Measurements from ENCODE around the gene KREMEN1. TPM values are rescaled to one million over a fixed set of nuclear protein-coding genes. Genes with fewer than 3 reads are reported as not detected.
A peak's percentile ranks its signal among the peaks of the same experiment; 100 is the strongest.

Gene KREMEN1
- total RNA-seq (2013; cell fraction: nucleolus; rRNA removed): 1.3 TPM in 2 replicates
- 0.17 and 0.27 TPM in 2 replicates for total RNA-seq (2014; rRNA removed)
- total RNA-seq (2014; rRNA removed; fragmentation: Illumina TruSeq; extraction: Trizol): 0.13 and 0.14 TPM in 2 replicates
- total RNA-seq (2021): 0.40 and 0.46 TPM in 2 replicates
- polyA plus RNA-seq (2011; ENCODE audit: low read depth): 0.21 TPM
- 1.8 and 2.5 TPM in 2 replicates for polyA plus RNA-seq (2011; rRNA removed)
- 3.0 and 3.5 TPM in 2 replicates for polyA plus RNA-seq (2011; cell fraction: cytosol; rRNA removed)
- polyA plus RNA-seq (2011; cell fraction: nucleus; rRNA removed): 1.2 and 2.0 TPM in 2 replicates
- 0.27 and 0.47 TPM in 2 replicates for polyA plus RNA-seq (2012)
- 0.05 and 0.59 TPM in 2 replicates for polyA plus RNA-seq (2014; fragmentation: Illumina TruSeq; extraction: Trizol)
- under 1 TPM; 0.10 to 0.11 TPM for polyA plus RNA-seq (2014; fragmentation: Nextera tagmentation; extraction: Ambion mirVana)
- polyA plus RNA-seq (2014; rRNA removed): 0.37 and 0.74 TPM in 2 replicates
- under 1 TPM in 1 of 2 experiments, not detected in 1; 0.20 TPM for polyA plus RNA-seq (2016; fragmentation: Nextera tagmentation; extraction: Ambion mirVana)
- polyA minus RNA-seq (2011; rRNA and poly(A)+ RNA removed): 4.3 and 5.2 TPM in 2 replicates
- polyA minus RNA-seq (2011; cell fraction: cytosol; rRNA and poly(A)+ RNA removed): 1.9 and 2.7 TPM in 2 replicates
- polyA minus RNA-seq (2011; cell fraction: nucleus; rRNA and poly(A)+ RNA removed): 1.2 and 2.2 TPM in 2 replicates
- Bru-seq, nascent RNA: percentile 45 among the genes with signal in this experiment
- BruChase-seq, experiment 1, labeled RNA remaining after a 6-hour chase: percentile 46 among the genes with signal in this experiment
- percentile 41 among the genes with signal in this experiment for BruChase-seq, experiment 2, labeled RNA remaining after a 2-hour chase
- long read RNA-seq, experiment 1, partial matches to known transcripts: 1 of 1 reads
- long read RNA-seq, experiment 1, other reads (novel, unspliced or antisense): 0 of 1 reads
- long read RNA-seq, experiment 2, partial matches to known transcripts: 1 of 5 reads
- long read RNA-seq, experiment 2, other reads (novel, unspliced or antisense): 4 of 5 reads

- SMC1A ChIA-PET (ENCODE audit: uncharacterized antibody, unreplicated experiment): interaction anchor here (0.6 to 2.6 kb wide), 5 partner anchors 9 to 254 kb away, joined by 3 to 13 read pairs (median 4); no protein-coding TSS in a partner anchor
- no peak for ATAC-seq
- intact Hi-C loops (cut with micrococcal nuclease; ENCODE audit: unreplicated experiment) (no loop called here), in situ Hi-C loops (cut with MboI) (no loop called here)
- BruUV-seq (replicated peaks): no TSS peak
- 6% methylated on average over 43 of the region's 76 CpGs for WGBS (ENCODE audit: insufficient coverage, insufficient replicate concordance, low lambda C conversion rate, missing lambda C conversion rate)
- no peak for FAIRE-seq
- no peaks in the 10 kb centered on the region for H3K79me2 ChIP-seq (ENCODE audit: control insufficient read depth, insufficient read depth, low read length)
- no peak within 1 kb of the TSS for H3K27ac ChIP-seq (ENCODE audit: control insufficient read depth, insufficient read depth)
- no peak within 1 kb of the TSS for H3K9ac ChIP-seq (ENCODE audit: control insufficient read depth, insufficient read depth, low read length)
- POLR2A ChIA-PET: interaction anchor here (0.5 to 1.7 kb wide), 8 partner anchors 8 to 1065 kb away, joined by 3 to 5 read pairs (median 4); partner anchors contain the start of gene ZNRF3
- peak within 1 kb of the TSS; percentile 45; the same call in 1 of the 2 replicates for H3K4me3 ChIP-seq
- peaks cover 5 to 15% of the 10 kb centered on the region in 2 experiments for H3K27me3 ChIP-seq (replicated peaks in 1 of 2; ENCODE audit: control insufficient read depth in 2 of 2, insufficient read depth in 2 of 2, low read length in 1 of 2)
- H3K4me2 ChIP-seq (ENCODE audit: control insufficient read depth, insufficient read depth): peak within 1 kb of the TSS; percentile 76
- RAD21 ChIA-PET (ENCODE audit: unreplicated experiment): interaction anchor here (0.9 to 2.5 kb wide), 11 partner anchors 9 to 240 kb away, joined by 3 to 17 read pairs (median 4); no protein-coding TSS in a partner anchor
- no peaks in the 10 kb centered on the region; the same call in 1 of the 2 replicates for H3K4me1 ChIP-seq (ENCODE audit: control insufficient read depth, insufficient read depth, low read length)
- TF ChIP-seq, protein P1, sequence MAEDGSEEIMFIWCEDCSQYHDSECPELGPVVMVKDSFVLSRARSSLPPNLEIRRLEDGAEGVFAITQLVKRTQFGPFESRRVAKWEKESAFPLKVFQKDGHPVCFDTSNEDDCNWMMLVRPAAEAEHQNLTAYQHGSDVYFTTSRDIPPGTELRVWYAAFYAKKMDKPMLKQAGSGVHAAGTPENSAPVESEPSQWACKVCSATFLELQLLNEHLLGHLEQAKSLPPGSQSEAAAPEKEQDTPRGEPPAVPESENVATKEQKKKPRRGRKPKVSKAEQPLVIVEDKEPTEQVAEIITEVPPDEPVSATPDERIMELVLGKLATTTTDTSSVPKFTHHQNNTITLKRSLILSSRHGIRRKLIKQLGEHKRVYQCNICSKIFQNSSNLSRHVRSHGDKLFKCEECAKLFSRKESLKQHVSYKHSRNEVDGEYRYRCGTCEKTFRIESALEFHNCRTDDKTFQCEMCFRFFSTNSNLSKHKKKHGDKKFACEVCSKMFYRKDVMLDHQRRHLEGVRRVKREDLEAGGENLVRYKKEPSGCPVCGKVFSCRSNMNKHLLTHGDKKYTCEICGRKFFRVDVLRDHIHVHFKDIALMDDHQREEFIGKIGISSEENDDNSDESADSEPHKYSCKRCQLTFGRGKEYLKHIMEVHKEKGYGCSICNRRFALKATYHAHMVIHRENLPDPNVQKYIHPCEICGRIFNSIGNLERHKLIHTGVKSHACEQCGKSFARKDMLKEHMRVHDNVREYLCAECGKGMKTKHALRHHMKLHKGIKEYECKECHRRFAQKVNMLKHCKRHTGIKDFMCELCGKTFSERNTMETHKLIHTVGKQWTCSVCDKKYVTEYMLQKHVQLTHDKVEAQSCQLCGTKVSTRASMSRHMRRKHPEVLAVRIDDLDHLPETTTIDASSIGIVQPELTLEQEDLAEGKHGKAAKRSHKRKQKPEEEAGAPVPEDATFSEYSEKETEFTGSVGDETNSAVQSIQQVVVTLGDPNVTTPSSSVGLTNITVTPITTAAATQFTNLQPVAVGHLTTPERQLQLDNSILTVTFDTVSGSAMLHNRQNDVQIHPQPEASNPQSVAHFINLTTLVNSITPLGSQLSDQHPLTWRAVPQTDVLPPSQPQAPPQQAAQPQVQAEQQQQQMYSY (CRISPR knock-in tag; IDR thresholded peaks at IDR 0.05): no peak
- TF ChIP-seq SUZ12 (IDR thresholded peaks at IDR 0.05; ENCODE audit: unreplicated experiment): peak; percentile 55
- no peaks in the 10 kb centered on the region for H3K9me3 ChIP-seq (replicated peaks; ENCODE audit: control insufficient read depth, insufficient read depth, low read length)
- no peak for DNase-seq (ENCODE audit: low read depth, low spot score)
- CTCF ChIA-PET: interaction anchor here (0.6 to 1.9 kb wide), 8 partner anchors 9 to 302 kb away, joined by 3 to 6 read pairs (median 4); no protein-coding TSS in a partner anchor
- H2AFZ ChIP-seq (ENCODE audit: control insufficient read depth, low read depth, low read length): no peak within 1 kb of the TSS; the same call in none of the 2 replicates
- H4K20me1 ChIP-seq (ENCODE audit: control insufficient read depth, insufficient read depth): no peaks in the 10 kb centered on the region
- no peaks in the 10 kb centered on the region for H3K36me3 ChIP-seq (ENCODE audit: control insufficient read depth in 2 of 2, insufficient read depth in 2 of 2, low read length in 1 of 2)
Measured at GRCh38 chr22:29072979-29073617, at the start of gene KREMEN1. Gene KREMEN1, plus strand, starts transcription at chr22:29073035. Its CDS starts 96 bp downstream, at chr22:29073131.
